ENCODE measurements around the gene TNFRSF8.

The TNFRSF8 gene

GRCh38 chr1:12123172-12123571 is 60.1 kb downstream of the TNFRSF8 start:
- DNase-seq = no peak

DNA sequence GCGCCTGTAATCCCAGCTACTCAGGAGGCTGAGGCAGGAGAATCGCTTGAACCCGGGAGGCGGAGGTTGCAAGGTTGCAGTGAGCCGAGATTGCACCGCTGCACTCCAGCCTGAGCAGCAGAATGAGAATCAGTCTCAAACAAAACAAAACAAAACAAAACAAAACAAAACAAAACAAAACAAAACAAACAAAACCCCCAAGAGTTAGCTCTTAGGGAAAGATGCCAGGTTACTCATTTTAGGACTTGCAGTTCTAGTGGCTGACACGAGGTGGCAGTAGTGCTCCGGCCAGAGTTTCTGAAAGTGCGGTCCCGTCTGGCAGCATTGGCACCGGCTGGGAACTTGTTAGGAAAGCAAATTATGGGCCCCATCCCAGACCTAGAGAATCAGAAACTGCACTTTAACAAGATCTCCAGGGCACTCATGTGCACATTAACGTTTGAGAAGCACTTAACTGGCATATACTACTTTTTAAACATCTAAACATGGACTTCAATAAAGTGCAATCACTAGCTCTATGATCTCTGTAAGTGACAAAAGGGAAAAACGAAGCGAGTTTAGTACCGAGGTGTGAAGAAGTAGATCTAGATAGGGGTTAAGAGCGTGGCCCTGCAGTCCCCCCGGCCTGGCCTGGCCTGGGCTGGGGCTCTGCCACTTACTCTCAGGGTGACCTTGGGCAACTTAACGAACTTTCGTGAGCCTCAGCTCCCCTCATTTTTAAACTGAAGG is 61.8 kb downstream of the TNFRSF8 start:
- peak; percentile 78 to 86 (median 81) for DNase-seq

GRCh38 chr1:12125422-12126355 is 62.6 kb downstream of the TNFRSF8 start:
- peak; percentile 63 to 74 (median 71) for DNase-seq

DNA sequence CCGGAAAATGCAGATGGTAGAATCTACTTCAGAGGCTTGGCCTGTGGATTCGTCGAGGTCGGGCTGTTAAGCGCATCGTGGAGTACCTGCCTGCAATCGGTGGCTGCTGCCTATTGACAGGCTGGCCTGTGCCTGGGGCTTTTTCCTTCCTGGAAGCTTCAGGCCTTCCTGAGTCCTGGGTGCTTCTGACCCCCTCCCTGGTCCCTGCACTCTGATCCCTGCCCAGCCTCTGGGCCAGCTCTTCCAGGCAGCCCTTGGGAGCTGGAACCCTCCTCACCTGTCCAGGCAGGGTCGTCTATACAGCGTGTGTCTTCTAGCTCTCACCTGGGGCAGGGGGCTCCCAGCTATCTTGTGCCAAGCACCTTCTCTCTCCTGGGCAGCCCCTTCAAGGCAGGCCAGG is 63.7 kb downstream of the TNFRSF8 start:
- no peak for DNase-seq

- no peak for DNase-seq
Observed at GRCh38 chr1:12127206-12127810, 64.2 kb downstream of the TNFRSF8 start.

- no peak for DNase-seq
Observed at GRCh38 chr1:12128120-12128519, 65.0 kb downstream of the TNFRSF8 start.

DNA sequence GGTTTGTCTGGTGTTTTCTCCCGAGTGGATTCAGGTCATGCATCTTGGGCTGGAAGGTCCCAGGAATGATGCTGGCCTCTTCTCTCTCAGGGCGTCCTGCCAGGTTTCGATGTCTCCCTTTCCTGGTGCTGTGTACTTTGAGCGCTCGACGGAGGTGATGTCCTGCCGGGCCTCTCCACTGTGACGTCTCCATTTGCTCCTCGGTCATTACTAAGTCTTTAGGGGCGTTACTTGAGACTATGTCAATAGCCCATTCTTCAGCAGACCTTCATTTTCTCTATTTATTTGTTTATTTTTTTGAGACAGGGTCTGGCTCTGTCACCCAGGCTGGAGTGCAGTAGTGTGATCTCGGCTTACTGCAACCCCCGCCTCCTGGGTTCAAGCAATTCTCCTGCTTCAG is 66.5 kb downstream of the TNFRSF8 start:
- DNase-seq = no peak

GRCh38 chr1:12130466-12131130 is 67.5 kb downstream of the TNFRSF8 start:
- no peak for DNase-seq

DNA sequence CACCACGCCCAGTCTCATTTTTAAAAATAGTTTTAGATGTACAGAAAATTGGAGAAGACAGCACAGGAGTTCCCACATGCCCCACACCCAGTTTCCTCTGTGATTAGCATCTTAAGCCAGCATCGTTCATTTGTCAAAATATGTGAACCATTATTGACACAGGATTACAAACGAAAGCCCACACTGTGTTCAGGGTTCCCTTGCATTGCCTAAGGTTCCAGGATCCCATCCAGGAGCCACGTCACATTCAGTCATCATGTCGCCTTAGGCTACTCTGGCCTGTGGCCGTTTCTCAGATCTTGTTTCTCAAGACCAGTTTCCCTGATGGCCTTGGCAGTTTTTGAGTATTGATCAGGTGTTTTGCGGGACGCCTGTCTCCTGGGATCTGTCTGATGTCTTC is 69.0 kb downstream of the TNFRSF8 start:
- peak; percentile 47 to 67 (median 56) for DNase-seq

DNA sequence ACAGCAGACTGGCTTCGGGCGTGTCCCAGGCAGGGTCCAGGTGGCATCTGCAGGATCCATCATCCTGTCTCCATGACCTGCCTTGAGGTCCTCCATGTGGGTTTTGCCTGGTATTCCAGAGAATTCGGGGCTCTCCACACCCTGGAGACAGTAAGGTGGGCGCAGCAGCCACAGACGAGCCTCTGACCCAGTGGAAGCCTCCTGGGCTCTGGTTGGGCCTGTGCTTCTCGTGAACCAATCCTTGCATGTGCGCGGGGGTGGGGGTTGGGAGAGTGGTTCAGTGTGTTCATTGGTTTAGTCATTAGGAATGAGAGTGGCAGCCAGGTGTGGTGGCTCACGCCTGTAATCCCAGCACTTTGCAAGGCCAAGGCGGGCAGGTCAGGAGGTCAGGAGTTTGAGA is 71.6 kb downstream of the TNFRSF8 start:
- DNase-seq = no peak

DNA sequence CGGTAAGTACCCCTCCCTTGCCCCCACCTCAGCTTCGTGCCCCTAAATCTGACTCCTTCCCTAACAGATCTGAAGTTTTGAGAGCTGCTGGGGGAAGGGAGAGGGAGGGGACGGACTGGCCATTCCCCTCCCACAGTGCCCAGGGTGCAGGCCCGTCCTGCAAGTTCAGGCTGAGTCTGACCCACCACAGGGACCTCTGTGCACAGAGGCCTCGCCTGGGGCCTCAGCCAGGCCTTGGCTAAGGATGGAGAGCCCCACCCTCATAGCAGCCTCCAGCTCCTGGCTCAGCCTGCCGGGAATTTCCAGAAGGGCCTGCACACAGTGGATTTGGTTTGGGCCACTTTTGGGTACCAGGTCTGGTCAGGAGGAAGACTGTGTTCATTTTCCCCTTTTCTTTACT is 72.5 kb downstream of the TNFRSF8 start:
- peak in 1 of 3 donors; percentile 26 for DNase-seq

DNA sequence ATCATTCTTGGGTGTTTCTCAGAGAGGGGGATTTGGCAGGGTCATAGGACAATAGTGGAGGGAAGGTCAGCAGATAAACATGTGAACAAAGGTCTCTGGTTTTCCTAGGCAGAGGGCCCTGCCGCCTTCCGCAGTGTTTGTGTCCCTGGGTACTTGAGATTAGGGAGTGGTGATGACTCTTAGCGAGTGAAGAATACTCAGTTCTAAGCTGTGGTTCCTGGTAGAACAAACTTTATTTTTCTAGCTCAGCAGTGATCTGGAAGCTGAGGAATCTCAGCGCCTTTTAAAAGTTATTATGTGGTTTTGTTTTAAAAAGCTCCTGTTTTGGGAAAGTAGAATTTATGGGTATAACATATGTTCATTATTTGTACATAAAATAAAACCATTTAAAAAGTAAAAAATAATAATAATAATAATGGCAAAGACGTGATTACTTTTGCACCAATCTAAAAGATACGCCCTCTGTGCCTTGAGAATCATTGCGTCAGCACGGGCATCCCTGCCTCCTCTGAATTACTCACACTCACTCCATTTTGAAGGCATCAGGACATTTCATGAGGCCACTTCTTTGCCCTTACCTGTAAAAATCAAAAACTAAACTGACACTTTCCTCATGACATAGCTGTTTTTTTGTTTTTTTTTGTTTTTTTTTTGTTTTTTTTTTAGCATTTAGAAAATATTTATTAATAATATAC is 74.0 kb downstream of the TNFRSF8 start:
- peak; percentile 51 to 68 (median 56) for DNase-seq

DNA sequence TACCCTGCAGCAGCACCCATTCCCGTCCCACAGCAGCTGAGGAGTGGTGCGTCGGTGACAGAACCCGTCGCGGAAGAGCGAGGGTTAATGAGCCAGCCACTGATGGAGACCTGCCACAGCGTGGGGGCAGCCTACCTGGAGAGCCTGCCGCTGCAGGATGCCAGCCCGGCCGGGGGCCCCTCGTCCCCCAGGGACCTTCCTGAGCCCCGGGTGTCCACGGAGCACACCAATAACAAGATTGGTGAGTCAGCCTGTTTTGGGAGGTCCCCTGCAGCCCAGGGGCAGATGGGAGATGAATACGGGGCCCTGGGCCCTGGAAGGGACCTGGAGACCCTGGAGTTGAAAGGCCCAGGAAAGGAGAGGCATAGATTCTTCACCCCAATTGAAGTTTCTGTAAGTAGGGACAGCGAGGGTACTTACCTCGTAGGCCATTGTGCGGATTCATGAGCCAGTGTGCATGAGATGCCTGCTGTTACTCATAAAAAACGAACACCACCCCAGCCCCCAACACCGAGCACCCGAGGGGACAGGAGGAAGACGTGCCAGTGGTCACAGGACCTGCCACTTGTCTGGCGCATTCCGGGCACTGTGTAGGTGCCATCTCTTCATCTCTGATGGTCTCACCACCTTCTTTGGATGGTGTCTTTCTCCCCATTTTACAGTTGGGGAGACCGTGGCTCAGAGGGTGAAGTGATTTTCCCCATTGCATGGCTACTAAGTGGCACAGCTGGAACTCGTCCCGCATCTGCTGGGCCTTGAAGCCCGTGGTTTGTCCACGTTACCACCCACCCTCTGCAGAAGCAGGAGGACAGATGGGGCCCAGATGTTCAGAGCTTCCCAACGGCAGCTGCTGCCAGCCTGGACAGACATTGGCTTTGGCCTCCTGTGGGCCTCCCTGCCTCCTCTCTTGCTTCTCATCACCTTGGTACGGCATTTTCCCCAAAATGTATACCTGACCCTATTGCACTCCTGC is 75.4 kb downstream of the TNFRSF8 start:
- DNase-seq = no peak

- no peak for DNase-seq
Observed at GRCh38 chr1:12140016-12140415, 76.9 kb downstream of the TNFRSF8 start.

DNA sequence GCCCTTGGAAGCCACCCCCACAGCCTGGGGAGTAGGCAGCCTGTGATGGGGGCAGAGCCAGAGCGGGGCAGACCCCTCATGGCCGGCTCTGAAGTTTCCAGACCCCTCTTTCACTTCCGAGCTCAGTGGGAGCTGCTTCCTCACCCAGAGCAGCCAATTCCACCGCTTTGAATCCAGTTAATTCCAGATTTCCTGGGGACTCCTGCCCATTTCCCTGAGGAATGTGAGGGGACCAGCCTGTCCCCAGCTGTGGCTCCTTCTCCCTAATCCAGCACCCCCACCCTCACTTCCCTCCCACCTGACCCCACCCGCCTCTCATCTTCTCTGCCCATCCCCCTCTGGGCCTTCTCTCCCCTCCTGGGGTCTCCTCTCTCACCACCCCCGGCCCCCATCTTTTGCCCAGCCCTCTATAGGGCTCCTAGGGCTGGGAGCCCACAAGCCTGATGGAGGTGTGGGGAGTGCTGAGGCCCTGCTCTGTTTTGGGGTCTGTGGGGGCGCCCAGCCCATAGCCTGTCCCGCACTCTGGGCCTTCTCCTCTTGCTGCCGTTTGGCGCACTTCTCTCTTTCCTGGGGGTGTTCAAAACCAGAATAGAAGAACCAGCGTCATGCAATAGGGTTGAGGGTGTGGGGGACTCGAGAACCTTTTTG is 77.5 kb downstream of the TNFRSF8 start:
- DNase-seq = peak in 1 of 3 donors; percentile 23

DNA sequence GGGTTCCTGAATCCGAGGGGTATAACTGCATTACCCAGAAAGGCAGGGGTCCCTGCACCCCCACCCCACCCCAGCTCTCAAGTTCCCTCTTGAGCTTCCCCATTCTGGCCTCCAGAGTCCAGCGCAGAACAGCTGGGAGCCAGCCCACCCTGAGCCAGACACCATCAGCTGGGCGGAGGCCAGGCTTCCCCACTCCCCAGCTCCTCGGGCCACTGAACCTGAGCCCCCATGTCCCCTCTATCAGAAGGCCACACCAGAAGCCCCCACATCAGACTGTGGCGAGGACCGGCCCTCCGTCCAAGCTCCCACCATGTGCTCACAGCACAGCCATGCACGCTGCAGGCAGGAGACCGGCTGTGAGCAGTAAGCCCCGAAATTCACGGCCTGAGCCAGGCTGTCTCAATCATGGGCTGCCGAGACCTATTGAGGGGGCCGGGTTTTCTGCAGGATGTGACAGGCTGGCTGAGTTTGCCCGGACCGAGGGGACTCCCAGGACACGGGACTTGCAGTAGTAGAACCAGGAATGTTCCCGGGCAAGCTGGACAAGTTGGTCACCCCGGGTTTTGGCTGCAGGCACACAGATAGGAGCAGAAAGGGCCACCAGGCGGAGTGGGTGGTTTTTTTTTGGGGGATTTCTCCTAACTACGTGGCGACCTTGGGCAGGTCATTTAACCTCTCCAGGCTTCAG is 78.2 kb downstream of the TNFRSF8 start:
- DNase-seq = no peak

DNA sequence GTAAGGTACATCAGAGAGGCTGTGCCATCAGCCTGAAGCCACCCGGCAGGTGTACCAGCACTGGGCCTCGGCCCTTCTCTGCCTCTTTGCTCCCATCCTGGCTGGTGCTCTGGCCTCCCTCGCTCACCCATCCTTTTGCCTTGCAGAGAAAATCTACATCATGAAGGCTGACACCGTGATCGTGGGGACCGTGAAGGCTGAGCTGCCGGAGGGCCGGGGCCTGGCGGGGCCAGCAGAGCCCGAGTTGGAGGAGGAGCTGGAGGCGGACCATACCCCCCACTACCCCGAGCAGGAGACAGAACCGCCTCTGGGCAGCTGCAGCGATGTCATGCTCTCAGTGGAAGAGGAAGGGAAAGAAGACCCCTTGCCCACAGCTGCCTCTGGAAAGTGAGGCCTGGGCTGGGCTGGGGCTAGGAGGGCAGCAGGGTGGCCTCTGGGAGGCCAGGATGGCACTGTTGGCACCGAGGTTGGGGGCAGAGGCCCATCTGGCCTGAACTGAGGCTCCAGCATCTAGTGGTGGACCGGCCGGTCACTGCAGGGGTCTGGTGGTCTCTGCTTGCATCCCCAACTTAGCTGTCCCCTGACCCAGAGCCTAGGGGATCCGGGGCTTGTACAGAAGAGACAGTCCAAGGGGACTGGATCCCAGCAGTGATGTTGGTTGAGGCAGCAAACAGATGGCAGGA is 79.2 kb downstream of the TNFRSF8 start:
- no peak for DNase-seq

- DNase-seq = peak; percentile 82 to 91 (median 90)
Observed at GRCh38 chr1:12142891-12143630, 80.0 kb downstream of the TNFRSF8 start.

Measured in suppressor macrophage treated with lipopolysaccharide for 1 hour (primary cell).